Measurements from ENCODE around the gene RAMP1. TPM values are rescaled to one million over a fixed set of nuclear protein-coding genes. Genes with fewer than 3 reads are reported as not detected.

RAMP1 gene
- not detected in 5 replicates for total RNA-seq (2022; extraction: Qiagen RNA extraction; ENCODE audit: low read depth)

GRCh38 chr2:237859533-237860272 is at the start of gene RAMP1:
Gene RAMP1 (plus strand): TSS chr2:237859623. CDS start chr2:237859676, 53 bp downstream.

Other genes with a start within 250 kb of the RAMP1 start
- 66.8 to 106 TPM (median 89.5 TPM) in 5 replicates for gene LRRFIP1, start 232.0 kb upstream of the RAMP1 start, total RNA-seq (2022; extraction: Qiagen RNA extraction; ENCODE audit: low read depth)
- 0.14 to 0.33 TPM (median 0.18 TPM) in 5 replicates for gene RBM44, start 60.8 kb upstream of the RAMP1 start, total RNA-seq (2022; extraction: Qiagen RNA extraction; ENCODE audit: low read depth)
- 45.4 to 56.4 TPM (median 48.0 TPM) in 5 replicates for gene UBE2F, start 107.4 kb downstream of the RAMP1 start, total RNA-seq (2022; extraction: Qiagen RNA extraction; ENCODE audit: low read depth)
- 16.8 to 23.4 TPM (median 21.1 TPM) in 5 replicates for gene SCLY, start 201.4 kb downstream of the RAMP1 start, total RNA-seq (2022; extraction: Qiagen RNA extraction; ENCODE audit: low read depth)
- 0.07 to 0.35 TPM (median 0.28 TPM) in 5 replicates for gene ESPNL, start 240.7 kb downstream of the RAMP1 start, total RNA-seq (2022; extraction: Qiagen RNA extraction; ENCODE audit: low read depth)